Uterus (tissue), 2 donors: ENCODE measurements around the gene RGL1.

Experiments
- CTCF ChIP-seq, 4 experiments: fragments of 200-600 bp in 2 of 4; fragments of 450-650 bp in 2 of 4; sonication (generic) in 2 of 4; IDR thresholded peaks; one replicate each; pipeline ENCODE4 v1.5.1; 2016 to 2019; ENCODE audit warnings: antibody characterized with exemption in 4 of 4, mild to moderate bottlenecking in 2 of 4, moderate library complexity in 1 of 4
- POLR2A ChIP-seq, 2 donors: fragments of 450-650 bp; IDR thresholded peaks; one replicate each; pipeline ENCODE4 v1.6.1; 2016; ENCODE audit warnings: antibody characterized with exemption in 2 of 2, mild to moderate bottlenecking in 1 of 2, moderate library complexity in 1 of 2

DNA sequence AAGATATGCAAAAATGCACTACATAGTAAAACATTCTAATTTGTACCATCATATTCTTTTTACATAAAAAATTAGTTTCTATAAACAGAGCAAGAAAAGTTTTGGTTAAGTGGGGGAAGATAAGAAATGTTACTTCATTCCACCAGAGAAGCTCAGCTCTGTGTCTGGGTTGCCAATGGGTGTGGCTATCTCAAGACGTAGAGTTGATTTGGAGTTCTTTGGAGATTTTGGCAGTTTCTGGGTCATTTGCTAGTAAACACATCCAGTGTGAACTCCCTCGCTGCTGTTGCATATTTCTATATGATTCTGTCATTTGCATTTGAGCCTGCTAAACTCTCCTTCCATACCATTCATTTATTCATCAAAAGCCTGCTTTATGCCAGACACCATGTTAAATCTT, 7.2 kb downstream of the RGL1 start:
- no peak for TF ChIP-seq POLR2A (IDR thresholded peaks at IDR 0.05)
- no peak for TF ChIP-seq CTCF (IDR thresholded peaks at IDR 0.05)
